ENCODE results near the gene TLR1.

- TF ChIP-seq CTCF (IDR thresholded peaks at IDR 0.05): no peak
- TF ChIP-seq EP300 (IDR thresholded peaks at IDR 0.05): no peak
These were observed 40.3 kb downstream of the TLR1 start for GRCh38 chr4:38764277-38764676.
